Measurements from ENCODE around the gene APC. TPM values are rescaled to one million over a fixed set of nuclear protein-coding genes. Genes with fewer than 3 reads are reported as not detected.

The APC gene
- total RNA-seq, 1 experiment from 2014 or later = 40.0 TPM

GRCh38 chr5:112820246-112820645 is 82.6 kb downstream of the APC start:
- H3K27me3 Mint-ChIP-seq (ENCODE audit: low read depth) = no peaks in the 10 kb centered on the region
- CTCF ChIA-PET = interaction anchor here (2.3 kb wide), 1 partner anchor 28 kb away, joined by 8 read pairs; no protein-coding TSS in a partner anchor
- no peak for TF ChIP-seq ZNF671 (CRISPR knock-in tag; IDR thresholded peaks at IDR 0.05)
- no peak for TF ChIP-seq CREB1 (CRISPR knock-in tag; IDR thresholded peaks at IDR 0.05)
- no peak for TF ChIP-seq CREM (CRISPR knock-in tag; IDR thresholded peaks at IDR 0.05)
- no peak for TF ChIP-seq USF1 (CRISPR knock-in tag; IDR thresholded peaks at IDR 0.05)
- no peak for TF ChIP-seq ZNF396 (CRISPR knock-in tag; IDR thresholded peaks at IDR 0.05; ENCODE audit: borderline replicate concordance)
- TF ChIP-seq NR3C1 (CRISPR knock-in tag; conservative IDR thresholded peaks at IDR 0.05; ENCODE audit: low read depth) = no peak
- TF ChIP-seq GTF2I (CRISPR knock-in tag; conservative IDR thresholded peaks at IDR 0.05) = no peak
- TF ChIP-seq TCF7 (CRISPR knock-in tag; IDR thresholded peaks at IDR 0.05; ENCODE audit: low read depth) = no peak
- TF ChIP-seq E2F1 (CRISPR knock-in tag; IDR thresholded peaks at IDR 0.05) = no peak
- TF ChIP-seq HMGXB4 (CRISPR knock-in tag; IDR thresholded peaks at IDR 0.05) = no peak
- TF ChIP-seq ZNF138 (CRISPR knock-in tag; conservative IDR thresholded peaks at IDR 0.05) = no peak
- TF ChIP-seq NFATC4 (CRISPR knock-in tag; IDR thresholded peaks at IDR 0.05) = no peak
- no peak for TF ChIP-seq SMAD4 (CRISPR knock-in tag; IDR thresholded peaks at IDR 0.05)
- H3K4me3 Mint-ChIP-seq = no peak overlapping the region
- no peak overlapping the region for H3K27ac Mint-ChIP-seq
- H3K9me3 Mint-ChIP-seq = no peaks in the 10 kb centered on the region
- H3K36me3 Mint-ChIP-seq = peaks cover 43% of the 10 kb centered on the region
- POLR2A ChIA-PET = no interaction called here
- H3K4me1 Mint-ChIP-seq = peaks cover 23% of the 10 kb centered on the region
- no peak for ATAC-seq
- no peak for DNase-seq (ENCODE audit: low spot score)

GRCh38 chr5:112822456-112822855 is 84.8 kb downstream of the APC start:
- peaks cover 34% of the 10 kb centered on the region for H3K36me3 Mint-ChIP-seq
- H3K4me3 Mint-ChIP-seq = no peak overlapping the region
- H3K9me3 Mint-ChIP-seq = no peaks in the 10 kb centered on the region
- peaks cover 34% of the 10 kb centered on the region for H3K4me1 Mint-ChIP-seq
- no peak for ATAC-seq
- no peaks in the 10 kb centered on the region for H3K27me3 Mint-ChIP-seq (ENCODE audit: low read depth)
- CTCF ChIA-PET = interaction anchor here (1.9 kb wide), 1 partner anchor 26 kb away, joined by 7 read pairs; no protein-coding TSS in a partner anchor
- no peak for DNase-seq (ENCODE audit: low spot score)
- H3K27ac Mint-ChIP-seq = peak overlapping the region; percentile 50
- POLR2A ChIA-PET = no interaction called here
- TF ChIP-seq E2F4 (CRISPR knock-in tag; IDR thresholded peaks at IDR 0.05; ENCODE audit: borderline replicate concordance, low read depth) = no peak
- TF ChIP-seq GABPB1 (CRISPR knock-in tag; IDR thresholded peaks at IDR 0.05) = no peak
- no peak for TF ChIP-seq FOXP4 (CRISPR knock-in tag; IDR thresholded peaks at IDR 0.05)
- no peak for TF ChIP-seq MYBL2 (CRISPR knock-in tag; IDR thresholded peaks at IDR 0.05)
- TF ChIP-seq SMAD4 (CRISPR knock-in tag; IDR thresholded peaks at IDR 0.05) = no peak
- no peak for TF ChIP-seq TEAD4 (CRISPR knock-in tag; IDR thresholded peaks at IDR 0.05)
- no peak for TF ChIP-seq ZNF425 (CRISPR knock-in tag; conservative IDR thresholded peaks at IDR 0.05)
- TF ChIP-seq ZNF281 (CRISPR knock-in tag; IDR thresholded peaks at IDR 0.05) = no peak
- TF ChIP-seq ZSCAN18 (CRISPR knock-in tag; IDR thresholded peaks at IDR 0.05) = no peak
- TF ChIP-seq CBFB (CRISPR knock-in tag; IDR thresholded peaks at IDR 0.05; ENCODE audit: low read depth) = no peak
- no peak for TF ChIP-seq JAZF1 (CRISPR knock-in tag; IDR thresholded peaks at IDR 0.05)

Data from WTC11 (cell line).